GM10266 (cell line): ENCODE data around the gene TAF11L13.
"Not testable (repeated sequence)": the region's sequence is repeated elsewhere in the genome, so short reads cannot be mapped to it uniquely, and the experiment has no call there.

ENCODE experiments used
- DNase-seq: peaks from one replicate; pipeline ENCODE4 v3.0.0; 2012; ENCODE audit errors: extremely low spot score
- CTCF ChIP-seq: IDR thresholded peaks from 2 replicates; pipeline ENCODE4 v1.5.1; 2012; ENCODE audit warnings: mild to moderate bottlenecking, low read depth; ENCODE audit not compliant: control insufficient read depth, insufficient read depth; ENCODE audit errors: missing control alignments

The TAF11L13 gene

DNA sequence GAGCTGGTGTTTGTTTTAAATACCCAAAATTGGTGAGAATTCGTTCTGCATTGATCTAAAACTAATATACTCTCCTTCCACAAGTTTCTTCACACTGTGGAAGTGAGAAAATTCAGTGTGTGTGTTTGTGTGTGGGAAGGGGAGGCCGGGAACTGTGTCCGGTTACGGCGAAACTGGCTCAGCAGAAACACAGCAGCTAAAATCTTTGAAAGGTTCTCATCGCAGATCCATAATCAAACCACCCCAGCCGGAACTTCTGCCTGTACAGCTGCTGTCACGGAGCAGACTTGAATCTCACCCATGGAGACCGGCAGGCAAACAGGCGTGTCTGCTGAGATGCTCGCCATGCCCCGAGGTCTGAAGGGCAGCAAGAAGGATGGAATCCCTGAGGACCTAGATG lies at the start of gene TAF11L13:
Gene TAF11L13 (plus strand): TSS at position 301 of the 400 bp plus-strand sequence.
- not testable (repeated sequence) for DNase-seq

GRCh38 chr5:17585658-17586057 lies 46.2 kb upstream of the TAF11L13 start, which contains the start of gene TAF11L7:
Gene TAF11L7 (minus strand): TSS chr5:17585758.
- not testable (repeated sequence) for DNase-seq

DNA sequence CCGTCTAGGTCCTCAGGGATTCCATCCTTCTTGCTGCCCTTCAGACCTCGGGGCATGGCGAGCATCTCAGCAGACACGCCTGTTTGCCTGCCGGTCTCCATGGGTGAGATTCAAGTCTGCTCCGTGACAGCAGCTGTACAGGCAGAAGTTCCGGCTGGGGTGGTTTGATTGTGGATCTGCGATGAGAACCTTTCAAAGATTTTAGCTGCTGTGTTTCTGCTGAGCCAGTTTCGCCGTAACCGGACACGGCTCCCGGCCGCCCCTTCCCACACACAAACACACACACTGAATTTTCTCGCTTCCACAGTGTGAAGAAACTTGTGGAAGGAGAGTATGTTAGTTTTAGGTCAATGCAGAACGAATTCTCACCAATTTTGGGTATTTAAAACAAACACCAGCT lies 41.0 kb upstream of the TAF11L13 start, which contains the start of gene TAF11L8:
Gene TAF11L8 (minus strand): TSS at position 101 of the 400 bp plus-strand sequence.
- not testable (repeated sequence) for DNase-seq

DNA sequence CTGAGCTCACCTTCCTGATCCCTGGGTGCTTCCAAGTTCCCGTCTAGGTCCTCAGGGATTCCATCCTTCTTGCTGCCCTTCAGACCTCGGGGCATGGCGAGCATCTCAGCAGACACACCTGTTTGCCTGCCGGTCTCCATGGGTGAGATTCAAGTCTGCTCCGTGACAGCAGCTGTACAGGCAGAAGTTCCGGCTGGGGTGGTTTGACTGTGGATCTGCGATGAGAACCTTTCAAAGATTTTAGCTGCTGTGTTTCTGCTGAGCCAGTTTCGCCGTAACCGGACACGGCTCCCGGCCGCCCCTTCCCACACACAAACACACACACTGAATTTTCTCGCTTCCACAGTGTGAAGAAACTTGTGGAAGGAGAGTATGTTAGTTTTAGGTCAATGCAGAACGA lies 37.6 kb upstream of the TAF11L13 start, which contains the start of gene TAF11L9:
Gene TAF11L9 (minus strand): TSS at position 140 of the 400 bp plus-strand sequence.
- DNase-seq = not testable (repeated sequence)

DNA sequence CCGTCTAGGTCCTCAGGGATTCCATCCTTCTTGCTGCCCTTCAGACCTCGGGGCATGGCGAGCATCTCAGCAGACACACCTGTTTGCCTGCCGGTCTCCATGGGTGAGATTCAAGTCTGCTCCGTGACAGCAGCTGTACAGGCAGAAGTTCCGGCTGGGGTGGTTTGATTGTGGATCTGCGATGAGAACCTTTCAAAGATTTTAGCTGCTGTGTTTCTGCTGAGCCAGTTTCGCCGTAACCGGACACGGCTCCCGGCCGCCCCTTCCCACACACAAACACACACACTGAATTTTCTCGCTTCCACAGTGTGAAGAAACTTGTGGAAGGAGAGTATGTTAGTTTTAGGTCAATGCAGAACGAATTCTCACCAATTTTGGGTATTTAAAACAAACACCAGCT lies 34.2 kb upstream of the TAF11L13 start, which contains the start of gene TAF11L10:
Gene TAF11L10 (minus strand): TSS at position 101 of the 400 bp plus-strand sequence.
- not testable (repeated sequence) for DNase-seq

DNA sequence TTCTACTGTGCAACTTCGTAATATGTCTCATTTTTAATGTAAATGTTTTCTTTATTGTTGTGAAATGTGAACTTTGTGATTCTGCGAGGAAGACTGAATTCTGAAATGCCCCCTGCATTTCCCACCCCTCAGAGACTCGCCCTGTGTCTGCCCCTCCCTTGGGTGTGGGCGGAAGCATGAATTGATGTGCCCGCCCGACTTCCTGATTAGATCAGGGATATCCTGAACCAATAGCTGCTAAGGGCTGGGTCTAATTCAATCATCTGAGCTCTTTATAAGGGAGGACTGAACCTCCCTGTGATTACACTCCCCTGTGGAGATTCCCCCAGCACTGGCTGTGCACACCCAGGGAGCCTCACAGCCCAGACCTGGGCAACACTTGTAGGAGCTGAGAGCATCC lies 28.0 kb upstream of the TAF11L13 start, which contains the start of gene TAF11L11:
Gene TAF11L11 (plus strand): TSS at position 304 of the 400 bp plus-strand sequence.
- DNase-seq = not testable (repeated sequence)

DNA sequence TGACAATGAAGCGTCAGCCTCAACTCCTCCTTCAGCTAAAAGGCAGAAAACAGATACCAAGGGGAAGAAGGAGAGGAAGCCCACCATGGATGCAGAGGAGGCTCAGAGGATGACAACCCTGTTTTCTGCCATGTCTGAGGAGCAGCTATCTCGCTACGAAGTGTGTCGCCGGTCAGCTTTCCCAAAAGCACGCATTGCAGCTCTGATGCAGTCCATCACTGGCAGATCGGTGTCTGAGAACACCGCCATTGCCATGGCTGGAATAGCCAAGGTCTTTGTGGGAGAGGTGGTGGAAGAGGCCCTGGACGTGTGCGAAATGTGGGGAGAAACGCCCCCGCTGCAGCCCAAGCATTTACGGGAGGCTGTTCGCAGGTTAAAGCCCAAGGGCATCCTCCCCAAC lies 26.9 kb upstream of the TAF11L13 start:
- no peak for DNase-seq
- no peak for TF ChIP-seq CTCF

GRCh38 chr5:17607461-17607860 lies 24.4 kb upstream of the TAF11L13 start:
- not testable (repeated sequence) for DNase-seq

DNA sequence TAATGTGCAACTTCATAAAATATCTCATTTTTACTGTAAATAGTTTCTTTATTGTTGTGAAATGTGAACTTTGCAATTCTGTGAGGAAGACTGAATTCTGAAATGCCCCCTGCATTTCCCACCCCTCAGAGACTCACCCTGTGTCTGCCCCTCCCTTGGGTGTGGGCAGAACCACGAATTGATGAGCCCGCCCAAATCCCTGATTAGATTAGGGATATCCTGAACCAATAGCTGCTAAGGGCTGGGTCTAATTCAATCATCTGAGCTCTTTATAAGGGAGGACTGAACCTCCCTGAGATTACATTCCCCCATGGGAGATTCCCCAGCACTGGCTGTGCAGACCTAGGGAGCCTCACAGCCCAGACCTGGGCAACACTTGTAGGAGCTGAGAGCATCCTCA lies 21.8 kb upstream of the TAF11L13 start, which contains the start of gene TAF11L12:
Gene TAF11L12 (plus strand): TSS at position 301 of the 400 bp plus-strand sequence.
- not testable (repeated sequence) for DNase-seq

DNA sequence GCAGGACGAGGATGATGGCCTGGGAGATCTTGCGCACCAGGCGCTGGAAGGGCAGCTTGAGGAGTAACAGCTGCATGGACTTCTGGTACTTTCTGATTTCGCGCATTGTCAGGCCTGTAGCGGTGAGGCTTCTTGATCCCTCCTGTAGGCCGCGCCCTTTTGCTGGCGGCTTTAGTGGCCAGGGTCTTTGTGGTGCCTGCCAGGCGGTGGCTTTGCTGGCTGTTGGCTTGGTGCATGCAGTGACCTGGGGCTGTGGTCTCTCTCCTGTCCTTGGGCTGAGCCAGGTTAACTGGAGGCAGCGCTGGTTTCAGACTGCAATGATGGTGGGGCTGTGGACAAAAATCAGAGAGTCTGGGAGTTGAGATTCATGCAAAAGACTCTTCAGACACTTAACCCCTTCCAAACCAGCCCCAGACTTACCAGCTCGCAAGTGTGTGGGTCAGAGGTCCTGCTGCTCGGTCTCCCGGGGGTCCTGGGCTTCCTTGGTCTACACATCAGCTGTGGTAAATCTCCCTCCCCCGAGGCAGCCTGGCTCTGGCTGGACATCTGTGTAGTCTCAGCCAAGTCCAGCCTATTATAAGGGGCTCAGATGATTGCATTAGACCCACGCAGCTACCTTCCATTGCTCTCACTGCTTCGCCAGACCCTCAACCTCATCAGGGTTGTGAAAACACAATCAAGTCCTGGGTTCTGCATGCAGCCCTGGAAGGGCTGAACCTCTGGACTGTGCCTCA lies 16.8 kb upstream of the TAF11L13 start:
- no peak for DNase-seq
- no peak for TF ChIP-seq CTCF

- DNase-seq = no peak
- no peak for TF ChIP-seq CTCF
Observed at GRCh38 chr5:17619354-17619753, 12.5 kb upstream of the TAF11L13 start.

DNA sequence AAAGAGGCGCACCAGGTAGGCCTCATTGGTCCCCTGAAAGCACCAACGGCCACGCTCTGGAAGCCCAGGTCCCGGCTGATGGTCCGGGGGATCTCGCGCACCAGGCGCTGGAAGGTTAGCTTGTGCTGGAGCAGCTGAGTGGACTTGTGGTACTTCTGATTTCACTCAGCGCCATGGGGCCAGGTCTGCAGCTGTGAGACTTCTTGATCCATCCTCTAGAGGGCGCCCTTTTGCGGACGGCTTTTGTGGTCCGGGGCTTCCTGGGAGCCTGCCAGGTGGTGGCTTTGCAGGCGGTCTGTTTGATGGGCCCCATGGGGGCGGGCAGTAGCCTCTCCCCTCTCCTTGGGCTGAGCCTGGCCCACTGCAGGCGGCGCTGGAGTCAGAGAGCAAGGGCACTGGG lies 11.3 kb upstream of the TAF11L13 start:
- TF ChIP-seq CTCF = no peak
- DNase-seq = no peak
